Measurements from ENCODE around the gene RIMS4. TPM values are rescaled to one million over a fixed set of nuclear protein-coding genes. Genes with fewer than 3 reads are reported as not detected.

RIMS4 gene
- total RNA-seq, 1 donor from 2014 or later: not detected

- DNase-seq (ENCODE audit: low spot score): no peak
- intact Hi-C loops (cut with micrococcal nuclease): no loop called here
- Mint-ChIP-seq H3K27ac (no peak overlapping the region), H3K9me3 (no peaks in the 10 kb centered on the region), H3K4me3 (no peak overlapping the region), H3K36me3 (ENCODE audit: low read depth) (no peaks in the 10 kb centered on the region), H3K4me1 (ENCODE audit: low read depth) (peaks cover 5% of the 10 kb centered on the region), H3K27me3 (ENCODE audit: insufficient read depth) (peaks cover 4% of the 10 kb centered on the region)
Measured at GRCh38 chr20:44839481-44839880, 29.1 kb upstream of the RIMS4 start.

- no peak overlapping the region for H3K27ac Mint-ChIP-seq
- H3K9me3 Mint-ChIP-seq: no peaks in the 10 kb centered on the region
- no peak overlapping the region for H3K4me3 Mint-ChIP-seq
- no peak for DNase-seq (ENCODE audit: low spot score)
- peaks cover 4% of the 10 kb centered on the region for H3K27me3 Mint-ChIP-seq (ENCODE audit: insufficient read depth)
- intact Hi-C loops (cut with micrococcal nuclease): no loop called here
- no peaks in the 10 kb centered on the region for H3K36me3 Mint-ChIP-seq (ENCODE audit: low read depth)
- peaks cover 5% of the 10 kb centered on the region for H3K4me1 Mint-ChIP-seq (ENCODE audit: low read depth)
Measured at GRCh38 chr20:44838521-44838920, 28.2 kb upstream of the RIMS4 start.

GRCh38 chr20:44837946-44838345, 27.6 kb upstream of the RIMS4 start:
- H3K4me1 Mint-ChIP-seq (ENCODE audit: low read depth): peaks cover 5% of the 10 kb centered on the region
- H3K27ac Mint-ChIP-seq: no peak overlapping the region
- no peak for DNase-seq (ENCODE audit: low spot score)
- H3K27me3 Mint-ChIP-seq (ENCODE audit: insufficient read depth): peaks cover 5% of the 10 kb centered on the region
- H3K36me3 Mint-ChIP-seq (ENCODE audit: low read depth): no peaks in the 10 kb centered on the region
- no peaks in the 10 kb centered on the region for H3K9me3 Mint-ChIP-seq
- intact Hi-C loops (cut with micrococcal nuclease): no loop called here
- H3K4me3 Mint-ChIP-seq: no peak overlapping the region

- Mint-ChIP-seq H3K27me3 (ENCODE audit: insufficient read depth) (peaks cover 6% of the 10 kb centered on the region), H3K4me1 (ENCODE audit: low read depth) (peaks cover 5% of the 10 kb centered on the region), H3K9me3 (no peaks in the 10 kb centered on the region), H3K36me3 (ENCODE audit: low read depth) (no peaks in the 10 kb centered on the region), H3K4me3 (no peak overlapping the region), H3K27ac (no peak overlapping the region)
- DNase-seq (ENCODE audit: low spot score): no peak
- intact Hi-C loops (cut with micrococcal nuclease): no loop called here
Measured at GRCh38 chr20:44836601-44837120, 26.3 kb upstream of the RIMS4 start.

- DNase-seq (ENCODE audit: low spot score): no peak
- Mint-ChIP-seq H3K36me3 (ENCODE audit: low read depth) (no peaks in the 10 kb centered on the region), H3K4me1 (ENCODE audit: low read depth) (peaks cover 5% of the 10 kb centered on the region), H3K9me3 (no peaks in the 10 kb centered on the region), H3K4me3 (no peak overlapping the region), H3K27ac (no peak overlapping the region), H3K27me3 (ENCODE audit: insufficient read depth) (peaks cover 13% of the 10 kb centered on the region)
- intact Hi-C loops (cut with micrococcal nuclease): no loop called here
Measured at GRCh38 chr20:44835661-44836221, 25.4 kb upstream of the RIMS4 start.

GRCh38 chr20:44835116-44835515, 24.8 kb upstream of the RIMS4 start:
- peaks cover 5% of the 10 kb centered on the region for H3K4me1 Mint-ChIP-seq (ENCODE audit: low read depth)
- H3K36me3 Mint-ChIP-seq (ENCODE audit: low read depth): no peaks in the 10 kb centered on the region
- intact Hi-C loops (cut with micrococcal nuclease): no loop called here
- H3K9me3 Mint-ChIP-seq: no peaks in the 10 kb centered on the region
- peaks cover 14% of the 10 kb centered on the region for H3K27me3 Mint-ChIP-seq (ENCODE audit: insufficient read depth)
- no peak overlapping the region for H3K4me3 Mint-ChIP-seq
- no peak overlapping the region for H3K27ac Mint-ChIP-seq
- DNase-seq (ENCODE audit: low spot score): no peak

- peaks cover 16% of the 10 kb centered on the region for H3K27me3 Mint-ChIP-seq (ENCODE audit: insufficient read depth)
- peak overlapping the region; percentile 50 for H3K27ac Mint-ChIP-seq
- H3K4me1 Mint-ChIP-seq (ENCODE audit: low read depth): peaks cover 5% of the 10 kb centered on the region
- H3K4me3 Mint-ChIP-seq: no peak overlapping the region
- no peaks in the 10 kb centered on the region for H3K36me3 Mint-ChIP-seq (ENCODE audit: low read depth)
- DNase-seq (ENCODE audit: low spot score): no peak
- intact Hi-C loops (cut with micrococcal nuclease): no loop called here
- no peaks in the 10 kb centered on the region for H3K9me3 Mint-ChIP-seq
Measured at GRCh38 chr20:44834693-44835092, 24.3 kb upstream of the RIMS4 start.

- Mint-ChIP-seq H3K4me3 (no peak overlapping the region), H3K36me3 (ENCODE audit: low read depth) (no peaks in the 10 kb centered on the region), H3K27me3 (ENCODE audit: insufficient read depth) (peaks cover 18% of the 10 kb centered on the region), H3K4me1 (ENCODE audit: low read depth) (peaks cover 5% of the 10 kb centered on the region), H3K9me3 (no peaks in the 10 kb centered on the region), H3K27ac (no peak overlapping the region)
- DNase-seq (ENCODE audit: low spot score): no peak
- intact Hi-C loops (cut with micrococcal nuclease): no loop called here
Measured at GRCh38 chr20:44833437-44833836, 23.1 kb upstream of the RIMS4 start.

GRCh38 chr20:44832724-44833123, 22.4 kb upstream of the RIMS4 start:
- intact Hi-C loops (cut with micrococcal nuclease): no loop called here
- Mint-ChIP-seq H3K27ac (no peak overlapping the region), H3K36me3 (ENCODE audit: low read depth) (no peaks in the 10 kb centered on the region), H3K4me1 (ENCODE audit: low read depth) (peaks cover 5% of the 10 kb centered on the region), H3K9me3 (no peaks in the 10 kb centered on the region), H3K27me3 (ENCODE audit: insufficient read depth) (peaks cover 18% of the 10 kb centered on the region), H3K4me3 (no peak overlapping the region)
- no peak for DNase-seq (ENCODE audit: low spot score)

- intact Hi-C loops (cut with micrococcal nuclease): no loop called here
- H3K4me1 Mint-ChIP-seq (ENCODE audit: low read depth): peaks cover 5% of the 10 kb centered on the region
- no peak overlapping the region for H3K27ac Mint-ChIP-seq
- peaks cover 18% of the 10 kb centered on the region for H3K27me3 Mint-ChIP-seq (ENCODE audit: insufficient read depth)
- no peak for DNase-seq (ENCODE audit: low spot score)
- no peak overlapping the region for H3K4me3 Mint-ChIP-seq
- H3K9me3 Mint-ChIP-seq: no peaks in the 10 kb centered on the region
- H3K36me3 Mint-ChIP-seq (ENCODE audit: low read depth): no peaks in the 10 kb centered on the region
Measured at GRCh38 chr20:44830995-44831394, 20.6 kb upstream of the RIMS4 start.

- Mint-ChIP-seq H3K36me3 (ENCODE audit: low read depth) (no peaks in the 10 kb centered on the region), H3K4me3 (no peak overlapping the region), H3K9me3 (no peaks in the 10 kb centered on the region), H3K27me3 (ENCODE audit: insufficient read depth) (peaks cover 18% of the 10 kb centered on the region), H3K4me1 (ENCODE audit: low read depth) (peaks cover 5% of the 10 kb centered on the region), H3K27ac (no peak overlapping the region)
- intact Hi-C loops (cut with micrococcal nuclease): no loop called here
- no peak for DNase-seq (ENCODE audit: low spot score)
Measured at GRCh38 chr20:44830523-44830922, 20.2 kb upstream of the RIMS4 start.

GRCh38 chr20:44829688-44830087, 19.3 kb upstream of the RIMS4 start:
- peaks cover 20% of the 10 kb centered on the region for H3K27me3 Mint-ChIP-seq (ENCODE audit: insufficient read depth)
- no peaks in the 10 kb centered on the region for H3K9me3 Mint-ChIP-seq

GRCh38 chr20:44828640-44829039, 18.3 kb upstream of the RIMS4 start:
- Mint-ChIP-seq H3K36me3 (ENCODE audit: low read depth) (no peaks in the 10 kb centered on the region), H3K4me3 (no peak overlapping the region), H3K27me3 (ENCODE audit: insufficient read depth) (peaks cover 20% of the 10 kb centered on the region), H3K27ac (no peak overlapping the region), H3K9me3 (no peaks in the 10 kb centered on the region), H3K4me1 (ENCODE audit: low read depth) (no peaks in the 10 kb centered on the region)
- no peak for DNase-seq (ENCODE audit: low spot score)
- intact Hi-C loops (cut with micrococcal nuclease): no loop called here

More at GRCh38 chr20:44829688-44830087, 19.3 kb upstream of the RIMS4 start:
- Mint-ChIP-seq H3K27ac (no peak overlapping the region), H3K4me3 (no peak overlapping the region), H3K4me1 (ENCODE audit: low read depth) (peaks cover 2% of the 10 kb centered on the region), H3K36me3 (ENCODE audit: low read depth) (no peaks in the 10 kb centered on the region)
- DNase-seq (ENCODE audit: low spot score): no peak
- intact Hi-C loops (cut with micrococcal nuclease): no loop called here

- Mint-ChIP-seq H3K27ac (no peak overlapping the region), H3K4me3 (no peak overlapping the region), H3K9me3 (no peaks in the 10 kb centered on the region), H3K4me1 (ENCODE audit: low read depth) (no peaks in the 10 kb centered on the region), H3K36me3 (ENCODE audit: low read depth) (no peaks in the 10 kb centered on the region), H3K27me3 (ENCODE audit: insufficient read depth) (peaks cover 18% of the 10 kb centered on the region)
- intact Hi-C loops (cut with micrococcal nuclease): no loop called here
- DNase-seq (ENCODE audit: low spot score): no peak
Measured at GRCh38 chr20:44827401-44827800, 17.1 kb upstream of the RIMS4 start.
